WERI-Rb-1 (cell line): Measurements from ENCODE around the gene RRP8.

Experiments
- DNase-seq: peaks from one replicate; pipeline ENCODE4 v3.0.0-alpha.2; 2020
- H3K27ac ChIP-seq: fragments of 250-450 bp; sonication (Bioruptor Pico); 2 replicates; pipeline ENCODE4 v1.5.1; 2020; ENCODE audit warnings: mild to moderate bottlenecking, moderate library complexity
- H3K27me3 ChIP-seq: fragments of 250-450 bp; sonication (Bioruptor Pico); 2 replicates; pipeline ENCODE4 v1.5.1; 2021; ENCODE audit warnings: mild to moderate bottlenecking, low read depth, moderate library complexity; ENCODE audit not compliant: insufficient read depth, severe bottlenecking
- H3K36me3 ChIP-seq: fragments of 250-450 bp; sonication (Bioruptor Pico); 2 replicates; pipeline ENCODE4 v1.5.1; 2020; ENCODE audit warnings: mild to moderate bottlenecking, moderate library complexity
- H3K4me3 ChIP-seq: 2 replicates; pipeline ENCODE4 v1.5.1; 2011; ENCODE audit warnings: low read depth, mild to moderate bottlenecking, control low read depth, low read length
- H3K9me3 ChIP-seq: fragments of 250-450 bp; sonication (Bioruptor Pico); 2 replicates; pipeline ENCODE4 v1.5.1; 2021; ENCODE audit warnings: mild to moderate bottlenecking, moderate library complexity; ENCODE audit not compliant: severe bottlenecking
- TF ChIP-seq, protein P1 (sequence below): IDR thresholded peaks from 2 replicates; pipeline ENCODE4 v1.5.1; 2011; ENCODE audit warnings: low read depth, mild to moderate bottlenecking, control low read depth, inconsistent platforms, low read length

RRP8 gene

DNA sequence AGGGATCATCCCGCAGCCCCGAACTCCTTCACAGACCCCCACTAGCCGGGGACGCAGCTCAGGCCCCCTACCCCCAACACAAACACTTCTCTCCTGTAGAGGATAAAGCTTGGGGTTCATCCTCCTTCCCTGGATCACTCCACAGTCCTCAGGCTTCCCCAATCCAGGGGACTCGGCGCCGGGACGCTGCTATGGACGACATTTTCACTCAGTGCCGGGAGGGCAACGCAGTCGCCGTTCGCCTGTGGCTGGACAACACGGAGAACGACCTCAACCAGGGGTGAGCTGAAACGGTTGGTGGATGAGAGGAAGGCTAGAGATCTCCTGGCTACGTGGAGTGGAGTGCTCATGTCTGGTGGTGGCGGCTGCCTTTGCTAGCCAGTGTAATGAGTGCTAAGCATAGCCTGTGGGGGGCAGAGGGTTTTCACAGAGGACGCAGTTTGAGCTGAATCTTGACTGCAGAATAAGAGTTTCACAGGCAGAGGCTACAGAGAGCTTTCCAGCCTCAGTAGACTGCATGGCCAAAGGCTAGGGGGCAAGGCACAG, 738 bp upstream of the RRP8 start:
- peaks cover 50% of the 10 kb centered on the region for H3K36me3 ChIP-seq
- DNase-seq: peak; percentile 60
- TF ChIP-seq, protein P1, sequence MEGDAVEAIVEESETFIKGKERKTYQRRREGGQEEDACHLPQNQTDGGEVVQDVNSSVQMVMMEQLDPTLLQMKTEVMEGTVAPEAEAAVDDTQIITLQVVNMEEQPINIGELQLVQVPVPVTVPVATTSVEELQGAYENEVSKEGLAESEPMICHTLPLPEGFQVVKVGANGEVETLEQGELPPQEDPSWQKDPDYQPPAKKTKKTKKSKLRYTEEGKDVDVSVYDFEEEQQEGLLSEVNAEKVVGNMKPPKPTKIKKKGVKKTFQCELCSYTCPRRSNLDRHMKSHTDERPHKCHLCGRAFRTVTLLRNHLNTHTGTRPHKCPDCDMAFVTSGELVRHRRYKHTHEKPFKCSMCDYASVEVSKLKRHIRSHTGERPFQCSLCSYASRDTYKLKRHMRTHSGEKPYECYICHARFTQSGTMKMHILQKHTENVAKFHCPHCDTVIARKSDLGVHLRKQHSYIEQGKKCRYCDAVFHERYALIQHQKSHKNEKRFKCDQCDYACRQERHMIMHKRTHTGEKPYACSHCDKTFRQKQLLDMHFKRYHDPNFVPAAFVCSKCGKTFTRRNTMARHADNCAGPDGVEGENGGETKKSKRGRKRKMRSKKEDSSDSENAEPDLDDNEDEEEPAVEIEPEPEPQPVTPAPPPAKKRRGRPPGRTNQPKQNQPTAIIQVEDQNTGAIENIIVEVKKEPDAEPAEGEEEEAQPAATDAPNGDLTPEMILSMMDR: 0 out of 2 replicates have a peak, but pooled peaks have one; percentile 12
- peak overlapping the region; percentile 82 for H3K27ac ChIP-seq
- H3K27me3 ChIP-seq: no peaks in the 10 kb centered on the region
- no peaks in the 10 kb centered on the region for H3K9me3 ChIP-seq
- H3K4me3 ChIP-seq: peak overlapping the region; percentile 90

DNA sequence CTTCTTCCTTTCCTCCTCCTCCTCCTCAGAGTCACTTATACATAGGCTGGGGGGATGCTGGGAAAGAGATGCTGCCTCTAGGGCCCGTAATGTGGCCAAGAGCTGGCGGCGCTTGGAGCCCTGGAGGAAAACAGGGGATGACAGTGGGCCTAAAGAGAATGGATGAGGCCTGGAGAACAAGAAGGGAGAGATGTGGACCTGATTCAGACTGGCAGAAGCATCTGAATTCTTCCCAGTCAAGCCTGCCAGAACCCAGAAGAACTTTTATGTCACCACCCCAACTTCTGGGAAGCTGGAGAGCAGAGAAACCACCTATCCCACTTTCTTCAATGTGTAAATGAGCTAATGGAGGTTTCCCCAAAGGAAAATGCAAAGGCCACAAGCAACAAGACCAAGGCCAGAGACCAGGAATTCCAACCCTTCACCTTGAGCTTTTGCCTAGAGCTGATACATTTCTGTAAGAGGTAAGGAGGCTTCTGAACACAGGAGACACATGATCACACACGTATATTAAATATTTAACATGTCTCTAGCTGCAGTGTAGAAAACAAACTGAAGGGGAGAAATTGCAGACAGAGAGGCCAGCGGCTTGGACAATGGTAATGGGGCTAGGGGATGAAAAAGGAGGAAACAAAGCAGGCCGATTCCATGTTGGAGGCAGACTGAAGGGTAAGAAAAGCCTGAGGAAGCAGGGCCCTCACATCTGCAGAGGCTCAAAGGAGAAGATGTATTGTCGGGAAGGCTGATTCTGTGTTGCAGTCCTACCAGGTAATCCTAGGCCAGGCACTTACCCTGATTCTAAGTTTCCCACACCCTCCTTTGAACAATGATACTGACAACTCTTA, 1.1 kb downstream of the RRP8 start:
- Histone ChIP-seq H3K9me3 (no peaks in the 10 kb centered on the region), H3K4me3 (peak overlapping the region; percentile 90), H3K27me3 (no peaks in the 10 kb centered on the region), H3K27ac (no peak overlapping the region), H3K36me3 (peaks cover 43% of the 10 kb centered on the region)
- DNase-seq: no peak
- TF ChIP-seq, protein P1: no peak

DNA sequence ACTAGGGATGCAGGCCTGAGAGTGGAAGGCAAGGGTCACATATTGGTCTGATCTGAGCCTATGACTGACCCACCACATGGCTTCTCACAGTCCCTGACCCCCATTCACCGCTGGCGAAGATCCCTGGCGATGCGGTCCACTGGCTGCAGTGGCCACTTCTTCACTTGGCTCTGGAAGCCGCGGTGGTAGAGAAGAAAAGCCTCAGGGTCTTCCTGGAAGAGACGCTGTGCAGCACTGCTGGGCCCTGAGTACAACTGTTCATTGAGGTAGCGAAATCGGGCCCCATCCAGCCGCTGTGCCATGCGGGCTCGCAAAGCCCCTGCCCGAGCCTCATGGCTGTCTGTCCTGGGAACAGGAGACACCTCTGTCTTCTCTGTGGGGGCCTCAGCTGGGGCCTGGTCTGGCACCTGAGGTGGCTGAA, 2.4 kb downstream of the RRP8 start:
- no peaks in the 10 kb centered on the region for H3K27me3 ChIP-seq
- DNase-seq: no peak
- H3K27ac ChIP-seq: no peak overlapping the region
- TF ChIP-seq, protein P1: no peak
- H3K36me3 ChIP-seq: peaks cover 41% of the 10 kb centered on the region
- no peaks in the 10 kb centered on the region for H3K9me3 ChIP-seq
- no peak overlapping the region for H3K4me3 ChIP-seq

DNA sequence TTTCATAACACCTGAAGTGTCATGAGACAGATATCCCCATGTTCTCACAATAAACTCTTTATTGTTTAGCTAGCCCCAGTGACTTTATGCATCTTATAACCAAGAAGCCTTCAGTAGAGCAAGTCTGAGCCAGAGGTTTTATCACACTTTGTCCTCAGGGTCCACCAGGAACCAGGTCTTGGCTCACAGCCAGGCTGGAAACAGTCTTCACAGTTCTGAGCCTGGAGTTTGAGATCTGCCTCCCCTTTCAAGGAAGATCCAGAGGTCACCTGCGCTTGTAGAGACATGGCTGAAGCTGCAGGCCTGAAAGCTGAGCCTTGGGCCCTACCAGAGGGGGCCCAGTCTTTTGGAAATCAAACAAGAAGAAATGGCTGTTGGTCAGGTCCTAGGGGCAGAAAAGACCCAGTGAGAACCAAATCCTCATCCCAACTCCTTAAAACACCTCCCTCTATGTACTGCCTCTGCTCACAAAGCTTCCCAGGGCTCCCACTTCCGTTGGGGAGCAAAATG, 3.5 kb downstream of the RRP8 start:
- no peak overlapping the region for H3K4me3 ChIP-seq
- H3K27ac ChIP-seq: no peak overlapping the region
- no peaks in the 10 kb centered on the region for H3K27me3 ChIP-seq
- peaks cover 45% of the 10 kb centered on the region for H3K36me3 ChIP-seq
- DNase-seq: no peak
- no peaks in the 10 kb centered on the region for H3K9me3 ChIP-seq
- TF ChIP-seq, protein P1: no peak

DNA sequence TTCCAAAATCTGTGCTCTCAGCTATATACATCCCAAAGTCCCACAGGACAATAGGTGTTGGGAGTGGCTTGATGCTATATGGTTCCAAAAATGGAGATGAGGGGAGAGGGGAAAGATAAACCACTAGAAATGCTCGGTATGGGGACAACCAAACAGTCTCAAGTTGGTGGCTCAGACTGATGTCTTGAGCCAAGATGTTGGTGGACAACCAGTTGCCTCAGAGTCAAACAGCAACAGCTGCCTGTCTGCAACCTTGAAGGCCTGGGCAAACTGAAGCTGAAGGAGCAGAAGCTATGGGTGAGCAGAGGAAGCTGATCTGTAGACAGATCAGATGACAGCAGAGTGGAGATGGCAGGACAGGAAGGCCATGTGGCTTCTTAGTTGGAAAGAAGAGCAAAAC, 4.0 kb downstream of the RRP8 start:
- TF ChIP-seq, protein P1: no peak
- Histone ChIP-seq H3K4me3 (no peak overlapping the region), H3K27me3 (no peaks in the 10 kb centered on the region), H3K9me3 (no peaks in the 10 kb centered on the region), H3K27ac (no peak overlapping the region), H3K36me3 (peaks cover 48% of the 10 kb centered on the region)
- DNase-seq: no peak
